ENCODE measurements around the gene SUSD1.

SUSD1 gene

GRCh38 chr9:112063151-112063550 lies 111.9 kb downstream of the SUSD1 start:
- no peak for DNase-seq

DNA sequence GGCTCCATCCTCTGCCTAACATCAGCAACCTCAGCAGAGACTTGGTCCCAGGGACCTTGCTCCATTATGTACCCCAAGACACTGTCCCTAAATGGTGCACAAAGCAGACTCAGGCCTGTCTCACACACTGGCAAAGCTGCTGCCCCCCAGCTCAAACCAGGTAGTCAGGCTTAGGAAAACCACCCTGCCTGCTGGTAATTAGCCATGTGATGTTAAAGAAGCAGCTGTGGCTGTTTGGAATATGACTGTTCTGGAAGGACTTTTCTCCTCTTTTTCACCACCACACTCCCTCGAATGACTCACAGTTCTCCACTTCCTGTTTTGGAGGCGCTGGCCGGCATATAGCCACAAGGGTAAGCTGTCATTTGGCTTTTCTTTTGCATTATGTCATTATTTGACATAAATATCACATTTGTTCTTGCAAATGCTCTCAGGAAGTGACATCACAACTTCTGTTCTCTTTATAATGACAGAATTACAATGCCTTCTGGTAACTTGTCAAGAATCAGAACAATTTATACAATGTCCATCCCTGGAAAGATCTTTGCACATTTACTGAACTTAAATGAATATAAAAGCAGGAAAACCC lies 113.9 kb downstream of the SUSD1 start:
- DNase-seq, result peak; percentile 40

- no peak for DNase-seq
These were observed 115.2 kb downstream of the SUSD1 start for GRCh38 chr9:112059966-112060320.

GRCh38 chr9:112059145-112059965 lies 115.7 kb downstream of the SUSD1 start:
- DNase-seq, result no peak

DNA sequence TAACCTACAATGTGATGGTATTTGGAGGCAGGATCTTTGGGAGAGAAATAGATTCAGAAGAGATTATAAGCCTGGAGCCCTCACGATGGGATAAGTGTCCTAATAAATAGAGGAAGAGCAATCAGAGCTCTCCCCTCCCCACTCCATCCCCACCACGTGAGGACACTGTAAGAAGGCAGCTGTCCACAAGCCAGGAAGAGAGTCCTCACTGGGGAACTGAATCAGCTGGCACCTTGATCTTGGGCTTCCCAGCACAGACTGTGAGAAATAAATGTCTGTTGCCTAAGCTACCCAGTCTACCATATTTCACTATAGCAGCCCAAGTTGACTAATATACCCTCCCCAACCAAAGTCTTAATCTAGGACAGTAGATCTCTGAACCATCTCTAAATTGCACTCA lies 118.1 kb downstream of the SUSD1 start:
- no peak for DNase-seq

- no peak for DNase-seq
These were observed 120.2 kb downstream of the SUSD1 start for GRCh38 chr9:112054916-112055315.

DNA sequence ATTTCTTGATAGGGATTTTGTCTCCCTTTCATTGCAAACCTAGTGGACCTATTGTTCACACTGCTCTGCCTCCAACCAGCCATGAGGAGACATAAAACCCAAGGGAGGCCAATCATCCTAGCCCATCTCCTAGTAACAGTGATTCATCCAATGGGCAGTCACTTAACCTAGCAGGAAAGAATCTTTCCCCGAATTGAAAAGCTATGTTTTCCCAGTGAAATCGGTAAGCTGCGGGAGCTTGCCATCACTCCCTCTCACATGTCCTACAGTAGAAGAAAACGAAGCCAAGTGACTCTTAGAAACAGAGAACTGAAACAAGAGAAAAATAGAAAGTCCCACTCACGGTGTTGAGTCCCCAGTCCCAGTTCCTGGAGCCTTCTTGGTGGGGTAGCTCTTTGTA lies 123.3 kb downstream of the SUSD1 start:
- DNase-seq, result no peak

- no peak for DNase-seq
These were observed 124.3 kb downstream of the SUSD1 start for GRCh38 chr9:112050544-112051475.

- no peak for DNase-seq
These were observed 125.1 kb downstream of the SUSD1 start for GRCh38 chr9:112049811-112050516.

DNA sequence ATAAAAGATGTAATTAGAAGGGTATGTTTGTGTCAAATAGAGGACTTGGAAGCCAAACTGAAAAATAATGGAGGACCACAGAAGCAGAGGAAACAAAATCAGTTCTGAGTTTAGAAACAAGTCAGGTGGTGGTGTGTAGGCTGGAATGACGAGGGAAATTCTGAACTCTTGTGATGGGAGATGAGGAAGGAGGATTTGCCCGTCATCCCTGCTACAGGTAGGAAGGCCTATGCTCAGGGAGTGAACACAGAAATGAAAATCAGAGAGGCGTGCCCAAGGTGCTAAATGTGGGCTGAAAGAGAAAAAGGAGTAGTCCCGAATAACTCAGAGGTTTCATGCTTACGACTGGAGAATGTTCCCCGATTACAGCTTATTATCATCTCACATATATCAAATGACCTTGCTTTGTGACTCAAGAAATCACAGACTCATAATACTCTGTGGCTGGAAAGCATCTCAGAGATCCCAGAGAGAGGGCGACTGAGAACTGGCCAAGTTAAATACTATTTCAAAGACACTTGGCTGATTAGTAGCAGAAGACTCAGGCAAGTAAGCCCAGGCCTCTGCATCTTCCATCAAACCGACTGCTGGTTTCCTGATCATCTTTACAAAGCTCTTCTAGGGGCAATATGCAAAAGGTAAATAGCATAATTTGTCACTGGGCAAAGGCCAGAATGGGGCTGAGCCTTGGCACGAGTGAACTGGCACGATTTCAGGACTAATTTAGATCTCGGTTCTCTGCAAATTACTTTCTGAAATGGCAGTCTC lies 126.0 kb downstream of the SUSD1 start:
- no peak for DNase-seq

GRCh38 chr9:112047538-112048066 lies 127.5 kb downstream of the SUSD1 start:
- no peak for DNase-seq

DNA sequence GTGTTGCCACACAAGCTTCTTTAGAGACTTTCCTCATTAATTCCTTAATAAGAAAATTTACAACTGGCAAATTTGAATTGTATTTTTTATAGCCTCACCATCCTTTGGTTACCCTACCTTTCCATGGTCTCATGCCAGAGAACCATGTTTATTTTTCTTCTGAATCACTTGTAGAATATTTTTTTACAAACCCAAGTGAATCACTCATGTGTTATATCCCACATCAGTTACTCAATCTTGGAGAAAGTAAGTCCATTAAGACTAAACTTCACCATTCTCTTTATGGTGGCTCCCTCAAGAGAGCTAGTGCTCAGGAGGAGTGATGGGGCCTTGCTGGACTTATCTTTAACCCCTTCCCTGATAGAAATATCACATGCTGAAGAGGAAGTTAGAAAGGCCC lies 128.9 kb downstream of the SUSD1 start:
- DNase-seq, result no peak

DNA sequence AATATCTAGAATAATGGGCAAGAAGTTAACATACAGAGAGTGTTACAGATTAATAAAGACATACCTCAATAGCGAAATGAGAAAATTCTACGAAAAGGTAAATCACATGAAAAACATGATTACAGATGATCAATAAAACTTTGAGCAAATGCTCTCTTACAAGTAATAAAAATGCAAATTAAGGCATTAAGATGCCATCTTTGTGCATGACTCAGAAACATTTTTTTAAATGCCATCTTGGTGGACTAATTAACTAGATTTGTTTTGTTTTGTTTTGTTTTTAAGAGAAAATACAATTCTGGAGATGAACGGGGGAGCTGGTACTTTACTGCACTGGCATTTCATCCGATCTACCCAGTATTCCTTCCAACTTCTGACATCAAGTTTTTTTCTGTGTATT lies 130.2 kb downstream of the SUSD1 start:
- DNase-seq, result no peak

- no peak for DNase-seq
These were observed 130.9 kb downstream of the SUSD1 start for GRCh38 chr9:112044186-112044585.

- DNase-seq, result no peak
These were observed 131.7 kb downstream of the SUSD1 start for GRCh38 chr9:112043423-112043822.

DNA sequence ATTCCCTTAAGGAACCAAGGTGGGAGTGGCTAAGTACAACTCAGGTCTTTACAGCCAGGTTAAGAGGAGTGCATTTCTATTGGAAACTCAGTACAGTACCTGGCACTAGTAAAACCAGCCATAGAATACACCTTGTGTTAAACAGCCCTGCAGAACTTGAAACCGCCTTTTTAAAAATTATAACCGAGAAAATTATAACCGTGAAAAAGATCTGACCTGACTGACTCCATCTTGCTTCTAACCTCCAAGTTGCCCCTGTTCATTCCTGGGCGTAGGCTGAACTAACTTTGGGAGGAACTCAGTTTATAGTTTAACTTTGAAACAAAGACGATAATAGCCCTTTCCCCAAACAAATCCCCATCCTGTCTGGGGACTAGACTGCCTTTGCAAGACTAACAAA lies 132.3 kb downstream of the SUSD1 start:
- no peak for DNase-seq

GRCh38 chr9:112042244-112042638 lies 132.9 kb downstream of the SUSD1 start:
- DNase-seq, result no peak

- no peak for DNase-seq
These were observed 133.4 kb downstream of the SUSD1 start for GRCh38 chr9:112041536-112042243.

- no peak for DNase-seq
These were observed 133.9 kb downstream of the SUSD1 start for GRCh38 chr9:112041199-112041535.

GRCh38 chr9:112038017-112038408 lies 137.1 kb downstream of the SUSD1 start:
- no peak for DNase-seq

- DNase-seq, result peak; percentile 72
These were observed 137.6 kb downstream of the SUSD1 start for GRCh38 chr9:112037281-112038016.

Data from CD4-positive, alpha-beta T cell treated with Interleukin-17A for 4 hours (primary cell).